Mesothelial cell of epicardium (in vitro differentiated cells): ENCODE results near the gene DNAH10. TPM values are rescaled to one million over a fixed set of nuclear protein-coding genes. Genes with fewer than 3 reads are reported as not detected.
"Not testable (repeated sequence)": the region's sequence is repeated elsewhere in the genome, so short reads cannot be mapped to it uniquely, and the experiment has no call there.

Source experiments
- DNase-seq, 2 experiments: peaks; one replicate each; pipeline ENCODE4 v3.0.0; 2021; ENCODE audit warnings: low spot score in 2 of 2; ENCODE audit not compliant: unreplicated experiment in 2 of 2
- H3K27ac Mint-ChIP-seq: 2 replicates; pipeline ENCODE4 v1.8.0; 2021; ENCODE audit warnings: mixed read lengths
- H3K27me3 Mint-ChIP-seq: 2 replicates; pipeline ENCODE4 v1.8.0; 2021; ENCODE audit warnings: low read depth, mixed read lengths
- H3K36me3 Mint-ChIP-seq: 2 replicates; pipeline ENCODE4 v1.8.0; 2021; ENCODE audit warnings: mixed read lengths
- H3K4me1 Mint-ChIP-seq: 2 replicates; pipeline ENCODE4 v1.8.0; 2021; ENCODE audit warnings: mixed read lengths
- H3K4me3 Mint-ChIP-seq: 2 replicates; pipeline ENCODE4 v1.8.0; 2021; ENCODE audit warnings: mild to moderate bottlenecking, moderate library complexity, mixed read lengths
- H3K9me3 Mint-ChIP-seq: 2 replicates; pipeline ENCODE4 v1.8.0; 2021; ENCODE audit warnings: mixed read lengths
- total RNA-seq: library from RNA; stranded (reverse); gene quantifications from 3 replicates; pipeline ENCODE4 v1.2.1, GENCODE V29; 2021
- TF ChIP-seq, protein P1 (sequence below): fragments of 200-600 bp; sonication (generic); IDR thresholded peaks from one replicate; pipeline ENCODE4 v1.5.0; 2021; ENCODE audit warnings: antibody characterized with exemption; ENCODE audit not compliant: unreplicated experiment

Gene DNAH10
- total RNA-seq, 1 donor from 2014 or later, result 2.7 TPM

DNA sequence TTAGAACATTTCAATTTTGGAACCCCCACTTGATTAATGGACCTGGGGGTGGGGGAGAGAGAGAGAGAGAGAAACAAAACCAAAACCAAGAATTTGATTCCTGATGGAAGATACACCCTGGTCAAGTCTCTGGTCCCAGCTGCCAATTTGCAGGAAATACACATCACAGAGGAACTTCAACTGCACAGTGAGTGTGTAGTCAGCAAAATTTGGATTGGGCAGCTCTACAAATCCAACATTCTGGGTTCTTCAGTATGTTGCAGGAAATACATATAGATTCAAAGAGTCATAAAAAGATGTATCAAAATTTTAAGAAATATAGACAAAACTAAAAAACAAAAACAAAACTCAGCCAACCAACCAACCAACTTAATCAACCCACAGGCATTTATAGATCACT is 17.4 kb downstream of the DNAH10 start:
- no peak overlapping the region for H3K27ac Mint-ChIP-seq
- H3K27me3 Mint-ChIP-seq, result peaks cover 38% of the 10 kb centered on the region
- H3K4me1 Mint-ChIP-seq, result no peaks in the 10 kb centered on the region
- DNase-seq, result no peak
- H3K36me3 Mint-ChIP-seq, result peaks cover 2% of the 10 kb centered on the region
- no peak overlapping the region for H3K4me3 Mint-ChIP-seq
- peaks cover 15% of the 10 kb centered on the region for H3K9me3 Mint-ChIP-seq
- TF ChIP-seq, protein P1, sequence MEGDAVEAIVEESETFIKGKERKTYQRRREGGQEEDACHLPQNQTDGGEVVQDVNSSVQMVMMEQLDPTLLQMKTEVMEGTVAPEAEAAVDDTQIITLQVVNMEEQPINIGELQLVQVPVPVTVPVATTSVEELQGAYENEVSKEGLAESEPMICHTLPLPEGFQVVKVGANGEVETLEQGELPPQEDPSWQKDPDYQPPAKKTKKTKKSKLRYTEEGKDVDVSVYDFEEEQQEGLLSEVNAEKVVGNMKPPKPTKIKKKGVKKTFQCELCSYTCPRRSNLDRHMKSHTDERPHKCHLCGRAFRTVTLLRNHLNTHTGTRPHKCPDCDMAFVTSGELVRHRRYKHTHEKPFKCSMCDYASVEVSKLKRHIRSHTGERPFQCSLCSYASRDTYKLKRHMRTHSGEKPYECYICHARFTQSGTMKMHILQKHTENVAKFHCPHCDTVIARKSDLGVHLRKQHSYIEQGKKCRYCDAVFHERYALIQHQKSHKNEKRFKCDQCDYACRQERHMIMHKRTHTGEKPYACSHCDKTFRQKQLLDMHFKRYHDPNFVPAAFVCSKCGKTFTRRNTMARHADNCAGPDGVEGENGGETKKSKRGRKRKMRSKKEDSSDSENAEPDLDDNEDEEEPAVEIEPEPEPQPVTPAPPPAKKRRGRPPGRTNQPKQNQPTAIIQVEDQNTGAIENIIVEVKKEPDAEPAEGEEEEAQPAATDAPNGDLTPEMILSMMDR, result no peak

DNA sequence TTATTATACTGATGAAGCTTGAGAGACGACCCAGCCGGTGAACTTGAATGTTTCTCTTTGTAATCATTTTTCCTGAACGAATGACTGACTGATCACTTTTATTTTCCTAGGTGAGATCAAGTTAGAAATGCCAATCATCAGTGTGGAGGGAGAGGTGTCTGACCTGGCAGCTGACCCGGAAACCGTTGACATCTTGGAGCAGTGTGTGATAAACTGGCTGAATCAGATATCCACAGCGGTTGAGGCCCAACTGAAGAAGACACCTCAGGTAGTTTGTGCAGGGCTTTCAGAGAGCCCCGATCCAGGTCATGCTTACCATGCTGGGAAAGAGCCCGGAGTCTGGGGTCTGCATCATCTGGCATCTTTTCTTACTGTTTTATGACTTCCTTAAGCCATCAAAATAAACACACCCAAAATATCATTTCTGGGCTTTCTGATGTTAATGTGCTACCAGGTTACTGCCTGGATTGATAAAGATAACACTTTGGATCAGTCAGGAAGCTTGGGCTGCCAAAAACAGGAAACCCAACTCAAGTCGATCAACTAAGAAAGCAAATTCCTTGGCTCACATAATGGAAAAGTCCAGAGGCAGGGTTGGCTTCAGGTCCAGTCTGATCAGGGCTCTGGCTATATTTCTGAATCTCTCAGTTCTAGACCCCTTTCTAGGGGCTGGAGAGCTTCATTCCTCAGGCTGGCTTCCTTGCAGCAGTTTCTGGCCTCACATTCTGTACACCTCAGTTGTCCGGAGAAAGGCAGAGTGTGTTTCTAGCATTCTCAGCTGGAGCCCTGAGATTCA is 21.1 kb downstream of the DNAH10 start:
- DNase-seq, result no peak
- Mint-ChIP-seq H3K9me3 (peaks cover 10% of the 10 kb centered on the region), H3K4me3 (no peak overlapping the region), H3K27ac (no peak overlapping the region), H3K27me3 (peaks cover 23% of the 10 kb centered on the region), H3K4me1 (no peaks in the 10 kb centered on the region), H3K36me3 (peaks cover 2% of the 10 kb centered on the region)
- TF ChIP-seq, protein P1, result no peak

DNA sequence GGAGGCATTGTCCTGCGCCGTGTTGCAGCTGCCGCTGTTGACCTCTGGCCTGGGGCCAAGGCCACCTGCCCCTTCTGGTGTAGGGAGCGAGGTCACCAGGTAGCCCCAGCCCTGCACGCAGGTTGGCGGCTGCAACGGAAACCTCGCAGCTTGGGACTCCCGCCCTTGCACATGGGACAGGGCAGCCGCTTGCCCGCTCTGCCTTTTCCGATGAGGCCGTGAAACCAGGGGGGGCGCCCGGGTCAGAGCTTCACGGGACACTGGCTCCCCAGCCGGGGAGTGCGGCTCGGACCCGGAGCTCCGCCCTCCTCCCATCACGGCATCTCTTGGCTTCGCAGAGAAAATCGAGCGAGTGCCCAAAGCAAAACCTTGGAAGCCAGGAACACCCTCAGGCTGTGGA is 25.4 kb downstream of the DNAH10 start:
- Mint-ChIP-seq H3K4me3 (no peak overlapping the region), H3K36me3 (no peaks in the 10 kb centered on the region)

DNA sequence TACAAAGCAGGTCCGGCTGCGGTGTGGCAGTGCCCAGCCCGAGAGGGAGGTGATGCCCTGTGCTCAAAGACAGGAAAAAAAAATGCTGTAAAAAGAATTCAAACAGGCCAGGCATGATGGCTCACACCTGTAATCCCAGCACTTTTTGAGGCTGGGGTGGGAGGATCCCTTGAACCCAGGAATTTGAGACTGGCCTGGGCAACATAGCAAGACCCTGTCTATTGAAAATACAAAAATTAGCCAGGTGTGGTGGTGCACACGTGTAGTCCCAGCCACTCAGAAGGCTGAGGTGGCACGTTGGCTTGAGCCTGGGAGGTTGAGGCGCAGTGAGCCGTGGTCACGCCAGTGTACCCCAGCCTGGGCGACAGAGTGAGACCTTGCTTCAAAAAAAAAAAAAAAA is 26.4 kb downstream of the DNAH10 start:
- H3K27me3 Mint-ChIP-seq, result peaks cover 12% of the 10 kb centered on the region
- H3K36me3 Mint-ChIP-seq, result no peaks in the 10 kb centered on the region
- TF ChIP-seq, protein P1, result no peak
- H3K9me3 Mint-ChIP-seq, result peaks cover 12% of the 10 kb centered on the region
- no peaks in the 10 kb centered on the region for H3K4me1 Mint-ChIP-seq
- no peak overlapping the region for H3K4me3 Mint-ChIP-seq
- no peak for DNase-seq
- no peak overlapping the region for H3K27ac Mint-ChIP-seq

More for the DNA sequence above, 25.4 kb downstream of the DNAH10 start:
- H3K9me3 Mint-ChIP-seq, result peaks cover 13% of the 10 kb centered on the region
- no peak for DNase-seq
- H3K27ac Mint-ChIP-seq, result no peak overlapping the region
- peaks cover 16% of the 10 kb centered on the region for H3K27me3 Mint-ChIP-seq
- TF ChIP-seq, protein P1, result no peak
- no peaks in the 10 kb centered on the region for H3K4me1 Mint-ChIP-seq

DNA sequence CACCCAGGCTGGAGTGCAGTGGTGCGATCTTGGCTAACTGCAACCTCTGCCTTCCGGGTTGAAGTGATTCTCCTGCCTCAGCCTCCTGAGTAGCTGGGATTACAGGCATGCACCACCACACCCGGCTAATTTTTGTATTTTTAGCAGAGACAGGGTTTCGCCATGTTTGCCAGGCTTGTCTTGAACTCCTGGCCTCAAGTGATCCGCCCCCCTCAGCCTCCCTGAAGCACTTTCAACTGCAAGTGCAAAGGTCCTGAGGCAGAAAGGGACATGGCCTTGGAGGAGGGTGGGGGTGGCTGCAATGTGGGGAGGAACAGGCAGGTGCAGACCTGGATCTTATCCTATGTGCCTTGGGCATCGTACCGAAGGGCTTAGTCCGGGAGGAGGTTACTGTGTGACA is 27.3 kb downstream of the DNAH10 start:
- H3K27ac Mint-ChIP-seq, H3K4me3 Mint-ChIP-seq, H3K4me1 Mint-ChIP-seq, H3K27me3 Mint-ChIP-seq, DNase-seq, H3K36me3 Mint-ChIP-seq: not testable (repeated sequence)
- H3K9me3 Mint-ChIP-seq, result peaks cover 12% of the 10 kb centered on the region

DNA sequence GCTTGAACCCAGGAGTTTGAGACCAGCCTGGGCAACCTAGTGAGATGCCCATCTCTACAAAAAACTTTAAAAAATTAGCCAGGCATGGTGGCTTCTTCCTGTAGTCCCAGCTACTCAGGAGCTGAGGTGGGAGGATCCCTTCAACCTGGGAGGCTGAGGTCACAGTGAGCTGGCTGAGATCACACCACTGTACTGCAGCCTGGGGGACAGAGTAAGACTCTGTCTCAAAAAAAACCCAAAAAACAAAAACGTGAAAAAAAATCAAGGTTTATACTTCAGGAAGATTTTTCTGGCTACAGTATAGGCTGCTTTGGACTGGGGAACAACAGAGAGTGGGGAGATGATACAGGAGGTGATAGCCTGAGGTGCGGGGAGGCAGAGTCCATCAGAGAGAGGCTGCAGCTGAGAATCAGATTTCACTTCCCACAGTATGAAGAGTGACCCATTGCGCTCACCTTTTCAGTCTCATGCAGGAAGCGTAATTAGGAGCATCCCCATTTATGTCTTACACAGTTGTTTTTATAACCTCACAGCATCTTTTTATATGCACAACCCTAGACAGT is 28.9 kb downstream of the DNAH10 start:
- TF ChIP-seq, protein P1, result no peak
- Mint-ChIP-seq H3K9me3 (peaks cover 12% of the 10 kb centered on the region), H3K36me3 (no peaks in the 10 kb centered on the region), H3K27me3 (peaks cover 2% of the 10 kb centered on the region), H3K4me3 (no peak overlapping the region), H3K4me1 (no peaks in the 10 kb centered on the region), H3K27ac (no peak overlapping the region)
- no peak for DNase-seq
